IMR-90 (cell line): ENCODE measurements around the gene NUP153. TPM values are rescaled to one million over a fixed set of nuclear protein-coding genes. Genes with fewer than 3 reads are reported as not detected.

ENCODE experiments used
- ATAC-seq: fragments of 200-7000 bp; cut with Tn5 transposase; 2 replicates; pipeline ENCODE4 v1.9.1; 2020; ENCODE audit warnings: low read depth, mild to moderate bottlenecking, moderate library complexity
- BruUV-seq: library from RNA; stranded (reverse); fragments of 400-500 nt; replicated peaks from 2 replicates; lab custom pipeline; 2021; lab: Mats Ljungman, UMichigan
- CTCF ChIA-PET: fragments of 300-600 bp; formaldehyde crosslinking; extraction: SDS; loops from one replicate; lab custom pipeline; 2021; ENCODE audit warnings: antibody characterized with exemption; lab: Yijun Ruan, JAX
- POLR2A ChIA-PET: fragments of 300-600 bp; sonication (Branson Sonifier 250); formaldehyde crosslinking; loops from one replicate; lab custom pipeline; 2022; ENCODE audit warnings: antibody characterized with exemption; ENCODE audit not compliant: unreplicated experiment; lab: Charles Lee
- DNase-seq: peaks from one replicate; pipeline ENCODE4 v3.0.0; 2013
- H2AFZ ChIP-seq: replicated peaks from 2 replicates; pipeline ENCODE3; 2013; ENCODE audit warnings: low read length, mild to moderate bottlenecking; ENCODE audit not compliant: poor library complexity
- H2AK5ac ChIP-seq: 2 replicates; pipeline ENCODE4 v1.6.1; 2013; ENCODE audit warnings: low read depth, low read length, inconsistent platforms
- H2AK9ac ChIP-seq: replicated peaks from 2 replicates; pipeline ENCODE3; 2013; ENCODE audit warnings: mild to moderate bottlenecking, low read depth, low read length, moderate library complexity; ENCODE audit not compliant: poor library complexity
- H2BK120ac ChIP-seq: 2 replicates; pipeline ENCODE4 v1.6.1; 2013; ENCODE audit warnings: low read depth, low read length, inconsistent platforms
- H2BK15ac ChIP-seq: 3 replicates; pipeline ENCODE4 v1.6.1; 2013; ENCODE audit warnings: low read depth, low read length, inconsistent platforms
- H2BK20ac ChIP-seq: 2 replicates; pipeline ENCODE4 v1.6.1; 2013; ENCODE audit warnings: low read depth, mild to moderate bottlenecking, inconsistent platforms, low read length, moderate library complexity
- H2BK5ac ChIP-seq: 2 replicates; pipeline ENCODE4 v1.6.1; 2013; ENCODE audit warnings: mild to moderate bottlenecking, low read depth, low read length, inconsistent platforms; ENCODE audit not compliant: poor library complexity, severe bottlenecking
- H3K14ac ChIP-seq: replicated peaks from 2 replicates; pipeline ENCODE4 v1.6.1; 2013; ENCODE audit warnings: low read depth, low read length, inconsistent platforms
- H3K18ac ChIP-seq: 2 replicates; pipeline ENCODE4 v1.6.1; 2013; ENCODE audit warnings: low read depth, low read length, control low read depth
- H3K23ac ChIP-seq: 2 replicates; pipeline ENCODE4 v1.6.1; 2013; ENCODE audit warnings: low read depth, low read length, inconsistent platforms
- H3K27ac ChIP-seq: 2 replicates; pipeline ENCODE4 v1.5.1; 2013; ENCODE audit warnings: mild to moderate bottlenecking, control low read depth, low read length; ENCODE audit not compliant: insufficient read depth
- H3K27me3 ChIP-seq: 2 replicates; pipeline ENCODE4 v1.6.1; 2013; ENCODE audit warnings: low read length; ENCODE audit not compliant: control insufficient read depth, insufficient read depth
- H3K36me3 ChIP-seq: 2 replicates; pipeline ENCODE4 v1.6.1; 2013; ENCODE audit warnings: low read length, mixed read lengths; ENCODE audit not compliant: control insufficient read depth, insufficient read depth
- H3K4ac ChIP-seq: 2 replicates; pipeline ENCODE4 v1.6.1; 2013; ENCODE audit warnings: low read depth, low read length, inconsistent platforms
- H3K4me1 ChIP-seq: 2 replicates; pipeline ENCODE4 v1.6.1; 2013; ENCODE audit warnings: low read length, mixed read lengths; ENCODE audit not compliant: control insufficient read depth, insufficient read depth
- H3K4me2 ChIP-seq: 2 replicates; pipeline ENCODE4 v1.6.1; 2013; ENCODE audit warnings: low read depth, mild to moderate bottlenecking, control low read depth, low read length, moderate library complexity
- H3K4me3 ChIP-seq: 2 replicates; pipeline ENCODE4 v1.5.1; 2013; ENCODE audit warnings: low read depth, mild to moderate bottlenecking, control low read depth, low read length, moderate library complexity; ENCODE audit not compliant: insufficient read depth
- H3K56ac ChIP-seq: 2 replicates; pipeline ENCODE4 v1.6.1; 2013; ENCODE audit warnings: low read length, inconsistent platforms; ENCODE audit not compliant: insufficient read depth; ENCODE audit errors: extremely low read depth
- H3K79me1 ChIP-seq, 2 experiments: 2 replicates each; pipeline ENCODE4 v1.6.1; 2013; ENCODE audit warnings: low read length in 2 of 2, inconsistent platforms in 1 of 2, low read depth in 1 of 2
- H3K9ac ChIP-seq: 2 replicates; pipeline ENCODE4 v1.6.1; 2013; ENCODE audit warnings: low read depth, low read length, control low read depth
- H3K9me1 ChIP-seq: 2 replicates; pipeline ENCODE4 v1.6.1; 2013; ENCODE audit warnings: low read length, inconsistent platforms; ENCODE audit not compliant: insufficient read depth
- H3K9me3 ChIP-seq: 2 replicates; pipeline ENCODE4 v1.6.1; 2013; ENCODE audit warnings: low read length; ENCODE audit not compliant: control insufficient read depth, insufficient read depth
- H4K20me1 ChIP-seq: 2 replicates; pipeline ENCODE4 v1.6.1; 2013; ENCODE audit warnings: low read length, inconsistent platforms; ENCODE audit not compliant: insufficient read depth
- H4K5ac ChIP-seq: 2 replicates; pipeline ENCODE4 v1.6.1; 2013; ENCODE audit warnings: mild to moderate bottlenecking, low read depth, low read length, control low read depth
- H4K8ac ChIP-seq, 2 experiments: 2 replicates each; pipeline ENCODE4 v1.6.1; 2013; ENCODE audit warnings: low read depth in 2 of 2, low read length in 2 of 2, control low read depth in 1 of 2, inconsistent platforms in 1 of 2
- H4K91ac ChIP-seq: 2 replicates; pipeline ENCODE4 v1.6.1; 2013; ENCODE audit warnings: low read depth, low read length, inconsistent platforms; ENCODE audit not compliant: insufficient read depth
- CEBPB ChIP-seq: IDR thresholded peaks from 2 replicates; pipeline ENCODE4 v1.6.1; 2012; ENCODE audit warnings: low read depth, low read length, improper control_type of control experiment
- ELK1 ChIP-seq: fragments of 150-350 bp; IDR thresholded peaks from 2 replicates; pipeline ENCODE4 v1.6.1; 2016; ENCODE audit warnings: low read depth, mild to moderate bottlenecking, low read length, moderate library complexity, borderline replicate concordance
- MAFK ChIP-seq: IDR thresholded peaks from 2 replicates; pipeline ENCODE4 v1.6.1; 2012; ENCODE audit warnings: low read depth, low read length, improper control_type of control experiment
- NFE2L2 ChIP-seq: fragments of 150-350 bp; IDR thresholded peaks from 2 replicates; pipeline ENCODE4 v1.6.1; 2016; ENCODE audit warnings: low read depth, mild to moderate bottlenecking, low read length
- WGBS, 2 experiments: methylation state at CpG; one replicate each; pipeline versions ENCODE4 v1.1.5 to v1.1.7; 2013; ENCODE audit warnings: missing lambda C conversion rate in 2 of 2; ENCODE audit not compliant: insufficient read length in 1 of 2; ENCODE audit errors: extremely low coverage in 2 of 2; 5-methylcytosine and 5-hydroxymethylcytosine counted together
- dilution Hi-C: fragments of 300-500 bp; cut with HindIII; formaldehyde crosslinking; loops from one replicate; pipeline ENCODE4 v1.14.3; 2018; ENCODE audit warnings: low sequenced_read_pairs; ENCODE audit not compliant: unreplicated experiment
- in situ Hi-C: fragments of 300-500 bp; cut with MboI; formaldehyde crosslinking; loops from 3 replicates; pipeline ENCODE4 v1.14.3; 2019; ENCODE audit warnings: low sequenced_read_pairs, inconsistent platforms, mixed read lengths
- intact Hi-C: fragments of 100-400 bp; cut with micrococcal nuclease; formaldehyde crosslinking; loops from 2 replicates; pipeline ENCODE4 v1.10.0; 2022
- polyA plus RNA-seq, 3 experiments: library from polyadenylated mRNA; depleted of rRNA; stranded (reverse); fragments of >200 nt; gene quantifications; 2 replicates each; pipeline ENCODE4 v1.2.3, GENCODE V29; 2012; ENCODE audit warnings: low replicate concordance in 1 of 3
- total RNA-seq: library from RNA; depleted of rRNA; stranded (reverse); fragments of >200 nt; gene quantifications from 2 replicates; pipeline ENCODE4 v1.2.3, GENCODE V29; 2012
- TF ChIP-seq, protein P1 (sequence below): fragments of 150-350 bp; IDR thresholded peaks from 2 replicates; pipeline ENCODE4 v1.6.1; 2017; ENCODE audit warnings: mild to moderate bottlenecking, antibody characterized with exemption, low read length, low read depth

The NUP153 gene
- total and polyA plus RNA-seq, 2 of the 4 experiments (the other 2 are of a cell fraction) = 17.2 to 39.4 TPM

DNA sequence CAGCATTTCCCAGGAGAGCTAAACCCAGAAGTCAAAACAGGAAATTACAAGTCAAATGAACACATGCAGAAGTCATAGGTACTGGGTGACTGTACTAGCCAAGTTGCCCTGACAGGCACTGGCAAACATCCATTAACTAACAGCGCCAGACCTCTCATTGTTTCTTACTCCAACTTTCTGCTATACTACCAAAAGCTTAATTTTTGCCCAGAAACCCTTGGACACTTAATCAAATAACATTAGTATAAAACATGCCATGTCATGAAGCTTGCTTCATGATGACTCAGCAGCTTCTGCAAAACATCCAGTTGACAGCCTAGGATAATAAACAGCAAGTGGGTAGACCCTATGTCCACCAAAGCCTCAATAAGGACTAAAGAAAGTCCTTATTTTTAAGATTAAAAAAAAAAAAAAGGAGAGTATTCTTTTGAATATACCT, 3.5 kb downstream of the NUP153 start:
- DNase-seq (peak; percentile 82), ATAC-seq (no peak)
- CTCF ChIA-PET = interaction anchor here (0.6 kb wide), 2 partner anchors 12 to 19 kb away, joined by 3 to 5 read pairs; no protein-coding TSS in a partner anchor

More for the DNA sequence above, 3.5 kb downstream of the NUP153 start:
- Histone ChIP-seq H3K4ac (peak overlapping the region; percentile 51; the same call in 1 of the 2 replicates), H3K9ac (no peak overlapping the region), H2AFZ (no peak overlapping the region), H3K4me2 (peak overlapping the region; percentile 52), H2BK20ac (peak overlapping the region; percentile 14; the same call in 1 of the 2 replicates), H2BK15ac (no peak overlapping the region), H2BK5ac (peak overlapping the region; percentile 72), H3K36me3 (0 out of 2 replicates have a peak, but pooled peaks cover 2% of the 10 kb centered on the region), H4K20me1 (peaks cover 38% of the 10 kb centered on the region), H2BK120ac (peak overlapping the region; percentile 33; the same call in 1 of the 2 replicates), H3K4me3 (no peak overlapping the region), H2AK9ac (no peak overlapping the region), H3K18ac (peak overlapping the region; percentile 62), H3K9me3 (no peaks in the 10 kb centered on the region), H3K27ac (peak overlapping the region; percentile 92; the same call in 1 of the 2 replicates), H4K5ac (0 out of 2 replicates have a peak overlapping the region, but pooled peaks have one; percentile 15), H3K27me3 (no peaks in the 10 kb centered on the region), H4K91ac (0 out of 2 replicates have a peak overlapping the region, but pooled peaks have one; percentile 10), H3K4me1 (peaks cover 2% of the 10 kb centered on the region; the same call in 1 of the 2 replicates), H3K14ac (0 out of 2 replicates have a peak overlapping the region, but pooled peaks have one; percentile 8), H3K23ac (0 out of 2 replicates have a peak overlapping the region, but pooled peaks have one; percentile 21), H4K8ac (peak overlapping the region in 1 of 2 experiments; percentile 32; a peak in 2 of 4 replicates), H2AK5ac (no peak overlapping the region), H3K56ac (no peak overlapping the region), H3K79me1 (peaks cover 0 to 14% of the 10 kb centered on the region in 2 experiments; a peak in 1 of 4 replicates), H3K9me1 (no peaks in the 10 kb centered on the region)
- in situ Hi-C loops = no loop called here
- POLR2A ChIA-PET = interaction anchor here (0.7 kb wide), 1 partner anchor 9 kb away, joined by 3 read pairs; no protein-coding TSS in a partner anchor
- intact Hi-C loops = no loop called here
- TF ChIP-seq, protein P1, sequence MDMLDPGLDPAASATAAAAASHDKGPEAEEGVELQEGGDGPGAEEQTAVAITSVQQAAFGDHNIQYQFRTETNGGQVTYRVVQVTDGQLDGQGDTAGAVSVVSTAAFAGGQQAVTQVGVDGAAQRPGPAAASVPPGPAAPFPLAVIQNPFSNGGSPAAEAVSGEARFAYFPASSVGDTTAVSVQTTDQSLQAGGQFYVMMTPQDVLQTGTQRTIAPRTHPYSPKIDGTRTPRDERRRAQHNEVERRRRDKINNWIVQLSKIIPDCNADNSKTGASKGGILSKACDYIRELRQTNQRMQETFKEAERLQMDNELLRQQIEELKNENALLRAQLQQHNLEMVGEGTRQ = no peak
- TF ChIP-seq MAFK = peak; percentile 97
- peak; percentile 97 for TF ChIP-seq NFE2L2
- no peak for TF ChIP-seq ELK1
- TF ChIP-seq CEBPB = peak; percentile 67
- WGBS, 2 experiments = no CpG with 5 or more reads among the region's 1 CpG
- BruUV-seq = no TSS peak
- dilution Hi-C loops = no loop called here
